DND-41 (cell line): Measurements from ENCODE around the gene LSR.

Source experiments
- ATAC-seq: fragments of 200-7000 bp; cut with Tn5 transposase; 3 replicates; pipeline ENCODE4 v1.9.1; 2021; ENCODE audit warnings: low read depth; ENCODE audit not compliant: insufficient read depth
- DNase-seq: peaks from one replicate; pipeline ENCODE4 v3.0.0-alpha.2; 2020
- H2AFZ ChIP-seq: 2 replicates; pipeline ENCODE4 v1.6.0; 2012; ENCODE audit warnings: low read depth, low read length
- H3K27ac ChIP-seq: 2 replicates; pipeline ENCODE4 v1.5.1; 2012; ENCODE audit warnings: low read length, inconsistent platforms
- H3K27me3 ChIP-seq: fragments of 200-600 bp; sonication (generic); 2 replicates; pipeline ENCODE4 v1.6.0; 2012; ENCODE audit warnings: low read length, mild to moderate bottlenecking, inconsistent platforms; ENCODE audit not compliant: insufficient read depth, poor library complexity
- H3K36me3 ChIP-seq: 2 replicates; pipeline ENCODE4 v1.5.1; 2012; ENCODE audit warnings: low read length, inconsistent platforms; ENCODE audit not compliant: insufficient read depth
- H3K4me1 ChIP-seq: 2 replicates; pipeline ENCODE4 v1.5.1; 2012; ENCODE audit warnings: mild to moderate bottlenecking, low read length; ENCODE audit not compliant: insufficient read depth
- H3K4me2 ChIP-seq: 2 replicates; pipeline ENCODE4 v1.6.0; 2012; ENCODE audit warnings: mild to moderate bottlenecking, moderate library complexity, low read length, inconsistent platforms; ENCODE audit not compliant: insufficient read depth
- H3K4me3 ChIP-seq, 2 experiments: fragments of 200-600 bp in 1 of 2; shearing (Covaris generic) in 1 of 2; 2 replicates each; pipeline ENCODE4 v1.5.1; 2012 to 2016; ENCODE audit warnings: inconsistent platforms in 2 of 2, low read length in 2 of 2, mild to moderate bottlenecking in 2 of 2, low read depth in 1 of 2, moderate library complexity in 1 of 2
- H3K79me2 ChIP-seq: 2 replicates; pipeline ENCODE4 v1.6.0; 2012; ENCODE audit warnings: low read length, inconsistent platforms; ENCODE audit not compliant: insufficient read depth
- H3K9ac ChIP-seq: 2 replicates; pipeline ENCODE4 v1.6.0; 2012; ENCODE audit warnings: low read depth, mild to moderate bottlenecking, inconsistent platforms, low read length, moderate library complexity
- H3K9me3 ChIP-seq: 2 replicates; pipeline ENCODE4 v1.5.1; 2012; ENCODE audit warnings: low read length, moderate library complexity, mild to moderate bottlenecking, inconsistent platforms; ENCODE audit not compliant: insufficient read depth, severe bottlenecking
- H4K20me1 ChIP-seq: 2 replicates; pipeline ENCODE4 v1.6.0; 2012; ENCODE audit warnings: low read length; ENCODE audit not compliant: insufficient read depth
- CTCF ChIP-seq: IDR thresholded peaks from 2 replicates; pipeline ENCODE4 v1.5.1; 2012; ENCODE audit warnings: borderline replicate concordance, low read length, moderate library complexity, mild to moderate bottlenecking; ENCODE audit not compliant: poor library complexity, severe bottlenecking; ENCODE audit errors: extremely low read depth
- EZH2 ChIP-seq: IDR thresholded peaks from 3 replicates; pipeline ENCODE4 v1.6.1; 2012; ENCODE audit warnings: borderline replicate concordance, low read depth, mild to moderate bottlenecking, moderate library complexity, low read length, inconsistent platforms; ENCODE audit not compliant: severe bottlenecking

Gene LSR

GRCh38 chr19:35253316-35254286 lies 4.8 kb downstream of the LSR start:
- TF ChIP-seq EZH2 (no peak), CTCF (no peak)
- Histone ChIP-seq H2AFZ (no peak overlapping the region), H3K36me3 (no peaks in the 10 kb centered on the region), H3K27me3 (no peaks in the 10 kb centered on the region), H3K4me3 (no peak overlapping the region), H3K4me2 (no peak overlapping the region), H3K9ac (no peak overlapping the region), H4K20me1 (no peaks in the 10 kb centered on the region; the same call in 1 of the 2 replicates), H3K27ac (no peak overlapping the region), H3K79me2 (no peaks in the 10 kb centered on the region), H3K4me1 (no peaks in the 10 kb centered on the region), H3K9me3 (no peaks in the 10 kb centered on the region)
- no peak for DNase-seq
- ATAC-seq: no peak

- Histone ChIP-seq H3K27ac (no peak overlapping the region), H3K9me3 (no peaks in the 10 kb centered on the region), H3K36me3 (no peaks in the 10 kb centered on the region), H3K4me2 (no peak overlapping the region), H4K20me1 (peaks cover 1% of the 10 kb centered on the region), H3K4me1 (no peaks in the 10 kb centered on the region), H2AFZ (no peak overlapping the region), H3K79me2 (no peaks in the 10 kb centered on the region), H3K4me3 (no peak overlapping the region), H3K9ac (no peak overlapping the region), H3K27me3 (no peaks in the 10 kb centered on the region)
- ATAC-seq (no peak), DNase-seq (no peak)
- TF ChIP-seq CTCF: no peak
- no peak for TF ChIP-seq EZH2
Observed at GRCh38 chr19:35254341-35255297, 5.8 kb downstream of the LSR start.

- no peak for TF ChIP-seq CTCF
- TF ChIP-seq EZH2: no peak
- no peak overlapping the region for H3K9ac ChIP-seq
- H3K36me3 ChIP-seq: no peaks in the 10 kb centered on the region
- no peaks in the 10 kb centered on the region for H3K27me3 ChIP-seq
- no peak overlapping the region for H3K27ac ChIP-seq
- ATAC-seq (no peak), DNase-seq (no peak)
- no peak overlapping the region for H2AFZ ChIP-seq
- no peaks in the 10 kb centered on the region for H3K9me3 ChIP-seq
- H4K20me1 ChIP-seq: peaks cover 4% of the 10 kb centered on the region
- H3K4me3 ChIP-seq: no peak overlapping the region
- no peak overlapping the region for H3K4me2 ChIP-seq
- no peaks in the 10 kb centered on the region for H3K4me1 ChIP-seq
- H3K79me2 ChIP-seq: no peaks in the 10 kb centered on the region
Observed at GRCh38 chr19:35256566-35256965, 7.8 kb downstream of the LSR start.
